Measurements from ENCODE around the gene ALAS1.

GRCh38 chr3:52227117-52227516, 29.2 kb downstream of the ALAS1 start:
- TF ChIP-seq, protein P1, sequence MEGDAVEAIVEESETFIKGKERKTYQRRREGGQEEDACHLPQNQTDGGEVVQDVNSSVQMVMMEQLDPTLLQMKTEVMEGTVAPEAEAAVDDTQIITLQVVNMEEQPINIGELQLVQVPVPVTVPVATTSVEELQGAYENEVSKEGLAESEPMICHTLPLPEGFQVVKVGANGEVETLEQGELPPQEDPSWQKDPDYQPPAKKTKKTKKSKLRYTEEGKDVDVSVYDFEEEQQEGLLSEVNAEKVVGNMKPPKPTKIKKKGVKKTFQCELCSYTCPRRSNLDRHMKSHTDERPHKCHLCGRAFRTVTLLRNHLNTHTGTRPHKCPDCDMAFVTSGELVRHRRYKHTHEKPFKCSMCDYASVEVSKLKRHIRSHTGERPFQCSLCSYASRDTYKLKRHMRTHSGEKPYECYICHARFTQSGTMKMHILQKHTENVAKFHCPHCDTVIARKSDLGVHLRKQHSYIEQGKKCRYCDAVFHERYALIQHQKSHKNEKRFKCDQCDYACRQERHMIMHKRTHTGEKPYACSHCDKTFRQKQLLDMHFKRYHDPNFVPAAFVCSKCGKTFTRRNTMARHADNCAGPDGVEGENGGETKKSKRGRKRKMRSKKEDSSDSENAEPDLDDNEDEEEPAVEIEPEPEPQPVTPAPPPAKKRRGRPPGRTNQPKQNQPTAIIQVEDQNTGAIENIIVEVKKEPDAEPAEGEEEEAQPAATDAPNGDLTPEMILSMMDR (IDR thresholded peaks at IDR 0.05): no peak
- TF ChIP-seq POLR2A (IDR thresholded peaks at IDR 0.05; ENCODE audit: low read depth): no peak

All from esophagus muscularis mucosa (tissue), 3 donors.